Activated naive CD4-positive, alpha-beta T cell treated with anti-CD3 and anti-CD28 coated beads, Interleukin-2, amount 50 U/mL, for 24 hours (primary cell): ENCODE measurements around the gene IZUMO3.
"Not testable (repeated sequence)": the region's sequence is repeated elsewhere in the genome, so short reads cannot be mapped to it uniquely, and the experiment has no call there.

Source experiments
- H3K27ac Mint-ChIP-seq: one replicate; pipeline ENCODE4 v1.8.0; 2021; ENCODE audit warnings: mild to moderate bottlenecking, mixed read lengths
- H3K27me3 Mint-ChIP-seq: one replicate; pipeline ENCODE4 v1.8.0; 2021; ENCODE audit warnings: mixed read lengths
- H3K36me3 Mint-ChIP-seq: one replicate; pipeline ENCODE4 v1.8.0; 2021; ENCODE audit warnings: mixed read lengths
- H3K4me1 Mint-ChIP-seq: one replicate; pipeline ENCODE4 v1.8.0; 2021; ENCODE audit warnings: mixed read lengths
- H3K4me3 Mint-ChIP-seq: one replicate; pipeline ENCODE4 v1.8.0; 2021; ENCODE audit warnings: mild to moderate bottlenecking, mixed read lengths
- H3K9me3 Mint-ChIP-seq: one replicate; pipeline ENCODE4 v1.8.0; 2021; ENCODE audit warnings: mixed read lengths

Gene IZUMO3, protein sequence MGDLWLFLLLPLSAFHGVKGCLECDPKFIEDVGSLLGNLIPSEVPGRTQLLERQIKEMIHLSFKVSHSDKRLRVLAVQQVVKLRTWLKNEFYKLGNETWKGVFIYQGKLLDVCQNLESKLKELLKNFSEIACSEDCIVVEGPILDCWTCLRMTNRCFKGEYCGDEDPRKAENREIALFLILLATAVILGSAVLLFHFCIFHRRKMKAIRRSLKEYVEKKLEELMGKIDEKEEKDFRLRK

DNA sequence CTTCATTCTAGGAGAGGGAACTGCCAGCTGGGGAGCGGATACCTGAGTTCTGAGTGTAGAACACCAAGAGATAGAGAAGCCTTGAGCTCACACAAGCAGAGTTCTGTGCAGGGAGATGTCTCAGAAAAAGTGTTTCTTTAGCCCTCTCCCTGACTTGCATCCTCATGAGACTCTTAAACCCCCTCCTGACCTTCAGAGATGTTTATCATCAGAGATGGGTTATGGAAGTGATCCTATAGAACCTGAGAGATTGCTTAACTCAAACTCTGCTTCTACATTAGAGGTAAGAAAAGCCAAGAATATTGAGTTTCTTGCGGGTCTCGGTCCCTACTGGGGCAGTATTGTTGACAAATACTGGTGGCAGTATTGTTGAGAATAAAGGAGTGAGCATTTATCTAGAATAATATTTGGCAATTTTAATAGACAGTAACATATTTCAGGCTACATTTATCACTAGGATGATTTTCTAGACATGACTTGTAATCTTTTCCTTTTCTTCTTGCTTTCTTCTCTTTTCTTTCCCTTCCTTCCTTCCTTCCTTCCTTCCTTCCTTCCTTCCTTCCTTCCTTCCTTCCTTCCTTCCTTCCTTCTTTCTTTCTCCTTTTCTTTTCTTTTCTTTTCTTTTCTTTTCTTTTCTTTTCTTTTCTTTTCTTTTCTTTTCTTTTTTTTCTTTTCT is at the start of gene IZUMO3:
IZUMO3 (minus strand) TSS at position 51 of the 676 bp plus-strand sequence. CDS start 248 bp downstream, outside the sequence.
- no peak within 1 kb of the TSS for H3K27ac Mint-ChIP-seq
- H3K9me3 Mint-ChIP-seq, result no peaks in the 10 kb centered on the region
- H3K4me1 Mint-ChIP-seq, result no peaks in the 10 kb centered on the region
- H3K36me3 Mint-ChIP-seq, result no peaks in the 10 kb centered on the region
- no peaks in the 10 kb centered on the region for H3K27me3 Mint-ChIP-seq
- no peak within 1 kb of the TSS for H3K4me3 Mint-ChIP-seq

DNA sequence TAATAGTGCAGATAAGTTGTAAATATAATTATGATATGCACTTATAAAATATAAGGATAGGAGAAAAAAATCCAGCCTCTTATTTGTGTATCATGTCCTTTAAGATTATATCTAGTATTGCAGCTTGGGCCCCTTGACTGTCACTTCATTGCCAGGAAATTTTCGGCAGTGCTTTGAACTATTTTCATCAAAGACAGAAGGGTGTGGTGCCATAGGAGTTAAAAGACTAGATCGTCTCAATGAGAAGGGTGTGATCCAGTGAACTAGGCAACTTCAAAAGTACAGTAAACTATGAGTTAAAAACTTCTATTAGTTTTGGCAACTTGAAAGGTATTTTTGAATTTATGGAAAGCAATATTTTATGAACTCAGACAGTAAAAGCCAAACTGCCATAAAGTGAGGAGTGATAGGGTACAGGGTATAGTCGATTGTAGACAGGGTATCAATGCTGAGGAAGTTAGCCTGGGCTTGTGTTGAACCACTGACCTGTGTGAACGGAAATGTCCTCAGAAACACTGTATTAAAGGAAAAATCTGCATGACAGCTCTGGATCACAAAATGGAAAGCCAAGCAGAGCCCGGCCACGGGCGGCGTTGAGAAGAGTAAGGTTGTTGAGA is 48.6 kb upstream of the IZUMO3 start:
- Mint-ChIP-seq H3K4me1 (no peaks in the 10 kb centered on the region), H3K4me3 (no peak overlapping the region)

DNA sequence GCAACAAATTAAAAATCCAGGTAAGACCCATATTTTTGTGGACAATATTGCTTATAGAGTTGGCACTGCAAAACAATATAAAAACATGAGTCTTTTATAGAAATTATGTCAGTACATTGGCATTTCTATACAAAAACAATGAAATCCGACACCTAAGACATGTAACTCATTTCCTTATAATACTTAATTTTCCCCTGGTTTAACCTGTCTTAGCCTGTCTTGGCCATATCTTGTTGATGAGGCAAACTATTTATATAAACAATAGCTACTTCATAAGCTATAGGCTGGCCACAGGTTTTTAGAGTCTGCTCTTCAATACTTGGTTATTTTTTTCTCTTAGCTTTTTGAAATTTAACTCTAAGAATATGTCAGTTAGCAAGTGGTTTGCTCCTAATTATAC is 44.7 kb upstream of the IZUMO3 start:
- H3K4me3 Mint-ChIP-seq, result no peak overlapping the region
- H3K27ac Mint-ChIP-seq, result no peak overlapping the region
- no peaks in the 10 kb centered on the region for H3K27me3 Mint-ChIP-seq
- H3K4me1 Mint-ChIP-seq, result no peaks in the 10 kb centered on the region
- H3K36me3 Mint-ChIP-seq, result no peaks in the 10 kb centered on the region
- no peaks in the 10 kb centered on the region for H3K9me3 Mint-ChIP-seq

More for the DNA sequence above, 48.6 kb upstream of the IZUMO3 start:
- Mint-ChIP-seq H3K27ac (no peak overlapping the region), H3K27me3 (no peaks in the 10 kb centered on the region), H3K36me3 (no peaks in the 10 kb centered on the region), H3K9me3 (peaks cover 9% of the 10 kb centered on the region)

DNA sequence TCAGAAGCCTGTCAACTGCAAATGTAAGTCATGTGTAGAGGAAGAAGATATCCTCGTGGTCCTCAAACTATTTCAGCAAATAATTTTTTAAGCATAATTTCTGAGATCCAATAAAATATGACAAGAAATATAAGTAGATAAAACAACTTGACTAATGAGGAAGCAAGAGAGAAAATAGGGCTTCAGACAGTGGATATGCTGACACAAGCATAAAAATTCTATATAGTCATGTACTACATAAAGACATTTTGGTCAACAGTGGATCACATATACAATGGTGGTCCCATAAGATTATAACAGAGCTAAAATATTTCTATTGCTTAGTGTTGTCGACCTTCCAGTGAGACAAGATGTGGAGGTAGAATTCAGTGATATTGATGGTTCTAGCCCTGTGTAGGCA is 42.2 kb upstream of the IZUMO3 start:
- H3K36me3 Mint-ChIP-seq, result no peaks in the 10 kb centered on the region
- H3K4me3 Mint-ChIP-seq, result no peak overlapping the region
- H3K27me3 Mint-ChIP-seq, result no peaks in the 10 kb centered on the region
- H3K9me3 Mint-ChIP-seq, result no peaks in the 10 kb centered on the region
- no peaks in the 10 kb centered on the region for H3K4me1 Mint-ChIP-seq
- H3K27ac Mint-ChIP-seq, result no peak overlapping the region

DNA sequence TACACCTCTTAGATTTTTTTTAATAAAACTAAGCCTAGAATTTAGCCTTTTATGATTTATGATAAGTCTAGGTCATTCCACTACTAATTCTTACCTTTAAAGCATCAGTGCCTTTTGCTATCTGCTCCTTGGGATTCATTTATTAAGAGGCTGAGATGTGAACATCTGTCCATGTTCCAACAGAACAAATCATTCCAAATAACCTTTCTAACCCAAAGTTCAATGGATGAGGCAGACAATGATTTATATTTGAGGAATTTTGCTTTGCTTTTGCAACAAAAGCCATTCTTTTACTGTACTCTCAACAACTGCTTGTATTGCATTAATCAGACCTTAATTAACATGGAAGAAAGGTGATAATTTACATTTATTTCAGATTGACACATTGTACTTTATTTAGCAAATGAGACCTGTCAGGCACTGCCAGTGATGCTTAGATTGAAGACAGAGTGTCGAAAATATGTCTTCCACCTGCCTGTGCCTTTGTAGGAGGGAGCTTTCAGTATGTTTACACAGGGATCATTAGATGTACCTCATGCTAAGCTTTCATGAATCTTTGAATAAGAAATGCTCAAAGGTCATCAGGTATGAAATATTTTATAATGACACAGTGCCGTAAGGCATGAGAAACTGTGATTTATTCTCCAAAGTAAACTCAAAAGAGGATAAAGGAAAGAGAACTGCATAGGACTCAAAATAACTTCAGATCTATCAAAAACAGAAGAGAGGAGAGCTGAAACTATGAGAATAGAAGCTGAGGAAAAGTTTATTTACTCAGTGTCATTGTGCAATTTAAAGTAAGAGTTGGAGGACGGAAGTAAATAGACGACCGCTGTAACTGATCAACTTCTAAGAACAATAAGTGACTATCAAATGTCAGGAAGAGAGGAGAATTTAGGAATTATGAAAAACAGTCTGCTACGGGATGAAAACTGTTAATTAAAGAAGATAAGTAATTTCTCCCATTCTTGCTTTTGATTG is 36.7 kb upstream of the IZUMO3 start:
- no peaks in the 10 kb centered on the region for H3K27me3 Mint-ChIP-seq
- peaks cover 10% of the 10 kb centered on the region for H3K9me3 Mint-ChIP-seq
- no peaks in the 10 kb centered on the region for H3K36me3 Mint-ChIP-seq
- no peak overlapping the region for H3K4me3 Mint-ChIP-seq
- no peak overlapping the region for H3K27ac Mint-ChIP-seq
- H3K4me1 Mint-ChIP-seq, result no peaks in the 10 kb centered on the region

DNA sequence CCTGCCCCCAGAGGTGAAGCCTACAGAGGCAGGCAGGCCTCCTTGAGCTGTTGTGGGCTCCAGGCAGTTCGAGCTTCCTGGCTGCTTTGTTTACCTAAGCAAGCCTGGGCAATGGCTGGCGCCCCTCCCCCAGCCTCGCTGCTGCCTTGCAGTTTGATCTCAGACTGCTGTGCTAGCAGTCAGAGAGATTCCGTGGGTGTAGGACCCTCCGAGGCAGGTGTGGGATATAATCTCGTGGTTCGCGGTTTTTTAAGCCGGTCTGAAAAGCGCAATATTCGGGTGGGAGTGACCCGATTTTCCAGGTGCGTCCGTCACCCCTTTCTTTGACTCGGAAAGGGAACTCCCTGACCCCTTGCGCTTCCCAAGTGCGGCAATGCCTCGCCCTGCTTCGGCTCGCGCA is 34.3 kb upstream of the IZUMO3 start:
- H3K9me3 Mint-ChIP-seq, result peaks cover 10% of the 10 kb centered on the region

DNA sequence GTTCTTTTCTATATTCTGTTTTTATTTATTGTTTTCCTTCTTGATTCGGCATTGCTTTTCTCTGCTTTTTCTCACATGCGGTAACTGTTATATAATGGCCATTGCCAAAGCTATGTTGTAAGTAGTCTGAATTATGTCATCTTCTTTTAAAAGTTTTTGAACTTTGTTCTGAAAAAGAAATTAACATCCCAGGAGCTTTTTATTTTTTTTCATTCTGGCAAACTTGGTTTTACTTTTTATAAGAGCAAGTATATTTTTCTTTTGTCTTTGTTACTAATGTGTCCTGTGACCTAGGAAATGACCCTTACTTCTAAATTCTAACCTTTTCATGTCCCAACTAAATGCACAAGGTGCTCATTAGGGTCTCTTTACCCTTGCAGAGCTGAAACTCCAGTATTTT is 26.7 kb upstream of the IZUMO3 start:
- Mint-ChIP-seq H3K36me3 (no peaks in the 10 kb centered on the region), H3K27me3 (no peaks in the 10 kb centered on the region), H3K27ac (no peak overlapping the region), H3K4me3 (no peak overlapping the region), H3K9me3 (peaks cover 6% of the 10 kb centered on the region), H3K4me1 (no peaks in the 10 kb centered on the region)

More for the DNA sequence above, 34.3 kb upstream of the IZUMO3 start:
- not testable (repeated sequence) for H3K27ac Mint-ChIP-seq, H3K4me3 Mint-ChIP-seq, H3K36me3 Mint-ChIP-seq, H3K27me3 Mint-ChIP-seq, H3K4me1 Mint-ChIP-seq

DNA sequence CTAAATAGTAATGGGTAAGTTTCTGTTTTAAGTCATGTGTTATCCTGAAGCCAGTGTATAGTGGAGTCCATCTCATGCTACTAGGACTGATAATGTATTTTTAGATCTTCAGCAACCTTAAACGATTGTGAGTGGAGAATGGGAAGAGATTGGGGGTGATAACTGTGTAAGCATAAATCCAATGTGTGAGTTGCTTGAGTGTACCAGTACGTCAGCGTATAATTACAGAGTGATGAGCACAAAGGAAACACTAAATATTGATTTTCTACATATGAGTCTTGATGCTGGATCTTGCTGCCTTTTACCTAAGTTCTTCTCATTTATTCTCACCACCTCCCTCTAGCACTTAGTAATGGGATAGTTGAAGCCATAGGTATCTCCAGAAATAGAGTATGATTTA is 16.3 kb upstream of the IZUMO3 start:
- no peaks in the 10 kb centered on the region for H3K27me3 Mint-ChIP-seq
- H3K4me1 Mint-ChIP-seq, result no peaks in the 10 kb centered on the region
- no peak overlapping the region for H3K27ac Mint-ChIP-seq
- no peak overlapping the region for H3K4me3 Mint-ChIP-seq
- H3K36me3 Mint-ChIP-seq, result no peaks in the 10 kb centered on the region
- H3K9me3 Mint-ChIP-seq, result peaks cover 17% of the 10 kb centered on the region

DNA sequence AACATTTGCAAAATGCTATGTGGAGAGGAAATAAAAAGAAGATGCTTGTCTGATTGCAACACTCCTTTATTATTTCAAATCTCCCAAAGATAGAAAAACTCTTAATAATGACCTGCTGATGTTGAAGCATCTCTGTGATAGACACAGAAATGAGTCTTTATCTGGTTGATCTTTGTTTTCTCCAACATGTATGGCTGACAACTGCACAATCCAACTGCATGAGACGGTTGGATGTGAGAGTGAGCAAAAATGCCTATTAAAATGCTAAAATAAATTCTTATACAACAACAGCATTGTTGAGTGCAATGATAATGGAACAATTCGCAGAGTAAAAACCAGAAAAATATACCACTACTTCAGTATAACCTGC is 7.5 kb upstream of the IZUMO3 start:
- Mint-ChIP-seq H3K4me3 (no peak overlapping the region), H3K36me3 (no peaks in the 10 kb centered on the region), H3K27me3 (no peaks in the 10 kb centered on the region), H3K9me3 (peaks cover 4% of the 10 kb centered on the region), H3K4me1 (no peaks in the 10 kb centered on the region), H3K27ac (no peak overlapping the region)

DNA sequence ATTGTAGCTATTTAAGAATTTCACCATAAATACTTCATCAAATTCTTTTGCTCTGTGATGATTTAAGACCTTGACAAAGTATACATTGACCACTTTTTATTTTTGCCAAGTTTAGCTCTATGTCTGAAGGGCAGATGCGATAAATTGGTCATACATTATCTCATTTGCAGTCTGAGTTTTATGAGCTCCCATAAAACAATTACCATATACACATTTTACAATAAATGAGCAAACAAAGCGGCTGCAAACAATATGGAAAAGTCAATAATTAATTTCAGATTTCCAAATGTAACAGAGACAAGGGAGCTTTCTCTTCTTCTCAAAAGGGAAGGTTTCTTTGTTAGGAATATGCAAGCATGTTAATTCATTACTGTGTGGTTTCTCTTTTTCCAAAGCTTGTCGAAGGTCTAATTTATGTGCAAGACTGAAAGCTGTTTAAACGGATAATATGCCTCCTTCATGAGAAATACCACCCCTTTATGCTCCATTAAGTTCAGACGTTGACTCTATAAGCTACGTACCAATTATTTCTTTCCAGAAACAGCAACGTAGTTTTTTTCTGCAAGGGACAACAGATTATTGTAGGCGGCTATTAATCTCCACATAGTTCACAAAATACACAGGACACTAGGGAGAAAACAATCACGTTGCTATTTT is 7.0 kb upstream of the IZUMO3 start:
- H3K9me3 Mint-ChIP-seq, result peaks cover 4% of the 10 kb centered on the region
- no peak overlapping the region for H3K4me3 Mint-ChIP-seq
- no peaks in the 10 kb centered on the region for H3K4me1 Mint-ChIP-seq
- no peak overlapping the region for H3K27ac Mint-ChIP-seq
- no peaks in the 10 kb centered on the region for H3K36me3 Mint-ChIP-seq
- H3K27me3 Mint-ChIP-seq, result no peaks in the 10 kb centered on the region

DNA sequence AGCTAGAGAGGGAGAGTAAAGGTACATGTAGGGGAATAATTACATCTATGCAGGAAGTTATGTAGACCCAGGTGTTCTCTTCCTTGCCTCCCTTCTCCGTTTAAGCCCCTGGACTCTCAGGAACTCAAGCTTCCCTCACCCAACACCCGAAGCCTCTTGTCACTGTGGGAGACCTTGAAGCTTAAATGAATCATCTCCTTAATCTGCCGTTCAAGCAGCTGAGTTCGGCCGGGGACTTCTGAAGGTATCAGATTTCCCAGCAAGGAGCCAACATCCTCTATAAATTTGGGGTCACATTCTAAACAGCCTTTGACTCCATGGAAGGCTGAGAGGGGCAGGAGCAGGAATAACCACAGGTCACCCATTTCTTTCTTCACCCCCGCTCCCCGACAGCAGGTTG is 412 bp downstream of the IZUMO3 start:
- H3K27me3 Mint-ChIP-seq, result no peaks in the 10 kb centered on the region
- no peak overlapping the region for H3K27ac Mint-ChIP-seq
- H3K4me3 Mint-ChIP-seq, result no peak overlapping the region
- no peaks in the 10 kb centered on the region for H3K4me1 Mint-ChIP-seq
- H3K36me3 Mint-ChIP-seq, result no peaks in the 10 kb centered on the region
- H3K9me3 Mint-ChIP-seq, result no peaks in the 10 kb centered on the region

DNA sequence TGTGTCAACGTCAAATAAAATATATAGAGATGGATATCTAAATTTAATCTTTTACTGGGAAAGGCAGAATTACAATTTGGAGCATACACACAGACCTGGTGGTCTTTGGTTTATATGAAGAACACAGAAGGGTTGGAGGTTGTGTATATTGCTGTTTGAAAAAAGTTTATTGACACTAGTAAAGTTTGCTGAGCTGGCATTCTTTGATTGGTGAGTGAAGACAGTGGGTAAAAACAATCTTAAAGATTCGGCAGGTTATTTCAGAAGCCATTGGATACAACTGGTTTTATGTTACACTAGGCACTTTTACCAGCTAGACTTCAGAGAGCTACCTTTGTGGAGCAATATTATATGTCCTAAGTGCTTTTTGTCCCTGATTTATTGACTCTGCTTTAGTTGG is 27.2 kb downstream of the IZUMO3 start:
- Mint-ChIP-seq H3K9me3 (peaks cover 6% of the 10 kb centered on the region), H3K27ac (no peak overlapping the region)

DNA sequence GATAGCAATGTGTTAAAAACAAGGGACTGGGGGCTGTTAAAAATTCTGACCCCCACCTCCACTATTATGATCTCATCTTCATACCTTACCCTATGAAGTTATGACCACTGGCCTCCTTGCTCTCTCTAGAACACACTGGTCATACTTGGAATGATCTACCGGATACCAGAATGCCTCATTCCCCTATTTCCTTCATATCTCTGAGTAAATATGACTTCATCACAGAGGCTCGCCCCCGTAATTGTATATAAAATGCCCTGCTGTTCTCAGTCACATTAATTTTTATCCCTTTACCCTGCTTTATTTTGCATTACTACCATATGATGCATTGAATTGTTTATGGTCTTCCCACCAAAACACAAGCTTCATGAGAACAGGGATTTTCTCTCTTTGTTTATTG is 29.2 kb downstream of the IZUMO3 start:
- Mint-ChIP-seq H3K27me3 (no peaks in the 10 kb centered on the region), H3K36me3 (no peaks in the 10 kb centered on the region), H3K9me3 (peaks cover 6% of the 10 kb centered on the region), H3K4me3 (no peak overlapping the region), H3K4me1 (no peaks in the 10 kb centered on the region), H3K27ac (no peak overlapping the region)

More for the DNA sequence above, 27.2 kb downstream of the IZUMO3 start:
- H3K4me1 Mint-ChIP-seq, result no peaks in the 10 kb centered on the region
- no peaks in the 10 kb centered on the region for H3K27me3 Mint-ChIP-seq
- no peaks in the 10 kb centered on the region for H3K36me3 Mint-ChIP-seq
- no peak overlapping the region for H3K4me3 Mint-ChIP-seq

DNA sequence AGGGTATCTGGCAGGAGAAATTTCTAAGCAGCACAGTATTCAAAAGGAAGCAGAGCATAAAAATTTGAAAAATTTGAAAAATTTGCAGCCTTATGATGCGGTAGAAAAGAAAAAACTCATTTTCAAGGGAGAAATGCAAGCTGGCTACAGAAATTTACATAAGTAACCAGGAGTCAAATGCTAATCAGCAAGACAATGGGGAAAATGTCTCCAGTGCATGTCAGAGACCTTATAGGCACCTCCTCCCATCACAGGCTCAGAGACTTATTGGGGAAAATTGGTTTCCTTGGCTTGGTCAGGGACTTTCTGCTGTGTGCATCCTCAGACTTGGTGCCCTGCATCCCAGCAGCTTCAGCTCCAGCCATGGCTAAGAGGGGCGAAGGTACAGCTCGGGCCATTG is 35.8 kb downstream of the IZUMO3 start:
- no peaks in the 10 kb centered on the region for H3K36me3 Mint-ChIP-seq
- H3K27ac Mint-ChIP-seq, result no peak overlapping the region
- no peak overlapping the region for H3K4me3 Mint-ChIP-seq
- no peaks in the 10 kb centered on the region for H3K27me3 Mint-ChIP-seq
- no peaks in the 10 kb centered on the region for H3K4me1 Mint-ChIP-seq
- H3K9me3 Mint-ChIP-seq, result peaks cover 5% of the 10 kb centered on the region

DNA sequence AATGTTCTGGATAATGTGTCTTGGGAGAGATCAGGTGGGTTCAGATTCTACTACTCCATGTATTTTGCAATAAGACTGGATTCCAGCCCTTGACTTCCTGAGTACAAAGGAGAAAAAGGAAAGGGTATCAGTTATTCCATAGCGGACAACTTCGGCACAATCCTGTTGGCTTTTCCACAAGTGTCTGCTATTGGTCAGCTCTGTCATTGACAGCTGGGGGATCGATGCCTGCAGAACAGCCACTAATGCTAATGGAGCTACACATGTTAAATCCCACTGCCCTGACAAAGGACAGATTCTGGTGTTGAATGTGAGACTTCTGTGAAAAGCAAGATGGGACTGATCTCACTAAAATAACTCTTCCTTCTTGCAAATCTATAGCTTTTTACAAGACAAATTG is 41.2 kb downstream of the IZUMO3 start:
- peaks cover 4% of the 10 kb centered on the region for H3K9me3 Mint-ChIP-seq
- H3K4me1 Mint-ChIP-seq, result no peaks in the 10 kb centered on the region
- no peaks in the 10 kb centered on the region for H3K36me3 Mint-ChIP-seq
- no peak overlapping the region for H3K4me3 Mint-ChIP-seq
- no peaks in the 10 kb centered on the region for H3K27me3 Mint-ChIP-seq
- H3K27ac Mint-ChIP-seq, result no peak overlapping the region
